HPDE6-E6E7 (cell line): ENCODE measurements around the gene SEMA5A.

Source experiments
- DNase-seq: peaks from one replicate; pipeline ENCODE4 v3.0.0; 2011; ENCODE audit warnings: missing footprints; ENCODE audit errors: extremely low spot score

The SEMA5A gene

DNA sequence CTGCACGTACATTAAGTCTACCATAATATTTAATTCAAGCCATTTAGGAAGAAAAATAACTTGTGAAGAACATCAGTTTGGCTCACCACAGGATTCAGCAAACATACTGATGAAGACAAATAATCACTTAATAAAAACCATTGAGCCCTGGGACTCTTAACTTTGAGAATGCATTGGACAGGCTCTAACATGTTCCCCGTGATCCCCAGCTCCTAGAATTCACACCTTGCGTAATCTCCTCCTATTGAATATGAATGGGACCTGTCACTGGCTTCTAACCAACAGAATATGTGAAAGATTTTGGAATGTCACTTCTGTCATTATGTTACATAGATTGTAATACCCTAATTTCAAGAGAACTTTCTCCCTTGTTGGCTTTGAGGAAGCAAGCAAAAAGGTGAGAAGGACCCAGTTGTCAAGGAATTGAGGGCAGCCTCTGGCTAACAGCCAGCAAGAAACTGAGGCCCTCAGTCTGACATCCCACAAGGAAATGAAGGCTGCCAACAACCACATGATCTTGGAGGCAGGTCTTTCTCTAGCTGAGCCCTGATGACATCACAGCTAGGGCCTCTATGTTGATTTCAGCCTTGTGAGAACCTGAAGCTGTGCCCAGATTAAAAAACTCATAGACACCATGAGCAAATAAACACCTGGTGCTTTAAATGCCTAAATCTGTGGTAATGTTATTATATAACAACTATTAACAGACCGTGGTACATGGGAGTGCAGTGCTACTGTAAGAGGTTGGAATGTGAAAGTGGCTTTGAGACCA, 433.2 kb downstream of the SEMA5A start:
- DNase-seq: peak; percentile 80

DNA sequence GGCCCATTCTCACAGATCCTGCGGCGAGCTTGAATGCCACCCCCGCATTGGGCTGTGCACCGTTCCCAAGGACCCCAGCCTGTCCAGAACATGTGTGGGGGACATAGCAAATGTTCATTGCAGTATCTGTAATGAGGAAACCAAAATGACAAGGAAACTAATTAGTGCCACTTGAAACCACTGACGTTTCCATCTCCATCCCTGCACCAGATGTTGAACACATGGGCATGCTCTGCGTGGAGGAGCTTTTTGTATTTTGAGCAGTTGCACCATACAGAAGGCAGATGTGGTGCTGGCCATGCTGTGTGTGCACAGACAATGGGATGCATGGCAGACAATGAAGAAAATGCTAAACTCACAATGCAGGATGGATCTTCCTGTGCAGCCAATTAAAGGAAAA, 437.7 kb downstream of the SEMA5A start:
- DNase-seq: no peak

DNA sequence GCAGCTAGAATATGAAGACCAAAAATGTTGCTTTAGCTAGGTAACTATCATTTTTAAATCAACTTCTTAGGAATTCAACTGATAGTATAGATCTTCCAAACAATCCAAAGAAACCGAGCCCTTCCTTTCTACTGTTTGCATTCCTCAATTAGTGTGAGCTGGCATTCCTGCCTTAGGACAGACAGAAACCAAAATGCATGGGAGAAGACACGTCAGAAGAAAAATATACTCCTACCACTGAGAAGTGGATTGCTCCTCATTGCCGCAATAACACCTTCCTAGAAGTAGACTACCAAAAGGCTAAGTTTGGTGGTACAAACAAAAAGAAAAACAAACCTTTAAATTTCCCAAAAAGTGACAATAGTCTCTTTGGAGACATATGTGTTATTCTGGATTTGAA, 440.0 kb downstream of the SEMA5A start:
- DNase-seq: no peak

DNA sequence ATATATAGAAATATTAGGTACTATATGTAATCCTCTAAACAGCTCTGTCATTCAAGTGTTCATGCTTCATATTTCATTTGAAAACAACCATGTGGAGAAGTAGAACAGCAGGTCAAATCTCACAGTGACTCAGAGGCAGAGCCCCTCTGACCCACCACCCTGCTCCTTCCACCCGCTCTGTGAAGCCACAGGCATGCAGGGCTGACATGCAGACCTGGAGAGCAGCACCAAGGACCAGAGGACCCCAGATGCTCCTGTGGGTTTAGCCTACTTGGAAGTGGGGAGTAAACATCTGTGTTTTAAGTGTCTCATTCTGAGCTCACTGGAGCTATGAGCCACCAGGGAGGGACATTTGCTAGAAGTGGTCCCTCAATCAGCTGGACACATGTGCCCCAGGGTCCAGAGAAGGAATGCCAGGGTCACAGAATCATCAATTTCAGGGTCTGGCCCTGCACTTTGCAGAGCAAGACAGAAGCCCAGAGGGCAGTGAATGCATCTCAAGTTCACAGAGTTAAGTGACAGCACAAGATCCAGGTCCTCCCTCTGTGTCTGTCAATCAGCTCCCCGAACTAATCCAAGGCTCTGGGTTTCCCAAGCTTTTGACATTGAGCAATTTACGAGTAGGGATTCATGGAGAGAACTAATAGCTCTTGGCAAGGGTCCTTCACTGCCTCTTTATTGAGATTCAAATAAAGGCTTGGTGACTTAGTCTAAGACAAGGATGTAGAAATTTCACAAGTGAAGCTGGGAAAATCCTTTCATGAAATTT, 441.1 kb downstream of the SEMA5A start:
- no peak for DNase-seq

DNA sequence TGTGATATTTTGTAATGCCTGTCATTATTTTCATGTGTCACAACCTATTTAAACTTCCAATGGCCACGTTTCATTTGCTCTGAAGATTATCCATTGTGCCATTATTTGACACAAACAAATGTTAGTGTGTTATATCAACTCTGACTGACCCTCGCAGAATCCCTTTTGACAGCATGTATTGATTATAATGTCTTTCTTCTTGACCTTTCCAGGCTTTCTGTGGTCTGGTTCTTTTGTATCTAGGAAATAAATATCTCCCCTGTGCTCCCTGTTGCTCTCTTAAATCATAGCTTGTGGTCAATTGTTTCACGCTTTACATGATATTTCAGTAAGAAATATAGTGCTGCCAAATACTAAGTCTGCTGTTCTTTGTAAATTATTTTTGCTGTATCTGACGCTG, 442.6 kb downstream of the SEMA5A start:
- no peak for DNase-seq

DNA sequence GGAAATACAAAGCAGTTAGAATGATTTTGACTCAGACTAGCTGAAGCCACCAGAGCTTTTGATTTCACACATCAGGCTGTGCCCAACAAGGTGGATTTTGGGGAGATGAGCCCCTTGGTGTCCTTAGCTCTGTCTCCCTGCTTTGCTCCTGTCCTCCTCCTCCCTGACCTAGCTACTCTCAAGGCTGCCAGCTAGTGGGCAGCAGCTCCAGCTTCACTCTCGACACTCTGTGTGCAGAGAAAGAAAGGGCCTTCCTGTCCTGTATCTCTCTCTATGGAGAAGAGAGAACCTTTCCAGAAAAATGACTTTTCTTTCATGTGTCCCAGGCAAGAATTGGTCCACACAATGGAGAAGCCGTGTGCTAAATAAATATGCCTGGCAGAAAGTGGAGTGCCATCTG, 446.2 kb downstream of the SEMA5A start:
- DNase-seq: no peak

DNA sequence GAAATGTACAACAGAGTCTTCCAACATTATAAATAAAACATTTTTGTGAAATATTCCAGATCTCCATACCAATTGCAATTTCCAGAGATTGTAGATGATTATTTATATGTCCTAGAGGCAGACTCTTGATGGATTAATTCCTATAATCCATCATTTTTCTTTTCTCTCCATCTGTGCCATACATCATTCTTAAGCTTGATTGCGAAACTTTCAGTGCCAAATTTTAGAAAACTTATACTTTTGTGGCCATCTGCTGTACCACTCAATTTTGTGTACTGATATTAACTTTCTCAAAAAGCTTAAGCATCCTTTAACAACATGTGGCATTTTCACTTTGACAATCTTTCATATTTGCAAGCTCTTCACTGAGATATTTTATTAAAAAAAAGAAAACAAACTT, 446.9 kb downstream of the SEMA5A start:
- no peak for DNase-seq

DNA sequence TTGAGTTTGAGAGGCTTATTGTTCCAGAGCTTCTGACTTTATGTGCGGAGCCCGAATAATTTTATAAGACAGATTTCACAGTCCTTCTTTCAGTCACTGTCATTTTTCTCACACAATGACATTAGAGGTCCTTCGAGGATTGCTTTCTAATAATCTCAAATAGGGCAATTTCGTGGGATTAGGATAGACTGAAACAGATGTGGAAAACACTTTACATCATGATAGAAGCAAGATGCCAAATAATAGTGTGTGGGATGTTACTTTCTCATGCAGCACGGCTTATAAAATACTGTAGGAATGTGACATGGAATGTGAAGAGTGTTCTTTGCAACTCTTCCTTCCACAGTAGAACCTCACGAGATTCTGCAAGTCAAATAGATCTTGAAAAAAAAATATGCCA, 451.3 kb downstream of the SEMA5A start:
- DNase-seq: no peak

DNA sequence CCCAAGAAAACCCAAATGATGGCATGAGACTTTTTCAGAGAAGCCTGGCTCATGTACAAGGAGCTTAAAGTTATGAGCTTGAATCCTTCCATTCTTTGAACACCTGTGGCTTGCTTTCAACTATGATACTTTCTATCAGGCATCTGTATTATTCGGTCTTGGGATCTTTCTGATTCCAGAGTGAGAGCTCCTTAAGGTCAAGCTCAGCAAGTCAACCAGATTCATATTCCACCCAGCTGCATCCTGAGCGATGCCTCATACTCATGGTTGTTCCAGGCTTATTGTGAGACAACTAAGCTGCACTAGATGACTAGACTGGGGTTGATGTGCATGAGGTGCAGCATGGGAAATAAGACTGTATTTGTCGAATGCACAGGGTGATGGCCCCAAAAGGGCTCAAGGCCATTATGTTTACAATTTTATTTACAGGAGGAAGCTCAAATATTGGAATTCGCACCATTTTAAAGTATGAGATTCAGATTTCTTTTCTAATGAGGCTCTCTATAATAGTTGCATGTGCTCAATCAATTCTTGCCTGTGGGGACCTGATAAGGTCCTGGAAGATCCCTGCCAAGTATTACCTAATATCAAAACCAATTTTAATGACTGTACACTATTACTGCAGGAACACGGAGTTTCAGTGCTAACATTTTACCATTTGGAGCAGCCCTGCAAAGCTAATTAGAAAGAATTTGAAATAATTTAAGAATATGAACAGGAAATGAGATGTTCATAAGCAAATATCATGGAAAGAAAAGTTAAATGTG, 453.8 kb downstream of the SEMA5A start:
- DNase-seq: no peak

DNA sequence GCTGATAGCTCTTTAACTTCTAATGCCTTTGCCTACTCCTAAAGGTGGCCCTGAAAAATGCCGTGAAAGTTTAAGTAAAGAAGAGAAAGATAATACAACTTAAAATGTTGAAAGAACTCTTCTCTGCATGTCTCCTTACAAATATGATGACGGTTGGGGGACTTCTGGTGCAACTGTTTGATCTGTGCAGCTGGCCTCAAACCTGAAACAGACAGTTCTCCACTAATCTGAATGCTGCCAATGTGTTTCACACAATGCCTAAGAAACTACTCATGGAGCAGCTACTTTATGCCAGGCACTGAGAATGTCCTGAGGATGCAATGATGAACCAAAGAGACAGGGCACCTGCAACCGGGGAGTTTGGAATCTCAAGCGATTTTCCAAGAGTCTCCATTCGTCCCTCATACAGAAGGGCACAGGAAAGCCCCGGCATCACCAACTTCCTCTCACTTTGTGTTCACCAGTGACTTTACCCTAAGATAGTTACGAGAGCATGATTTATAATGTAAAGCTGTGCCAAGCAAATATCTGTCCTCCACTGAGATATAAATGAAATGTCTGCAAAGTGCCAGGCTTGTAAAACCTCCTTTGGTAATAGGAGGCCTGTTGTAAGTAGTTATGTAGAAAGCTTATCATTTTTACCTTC, 455.4 kb downstream of the SEMA5A start:
- no peak for DNase-seq

DNA sequence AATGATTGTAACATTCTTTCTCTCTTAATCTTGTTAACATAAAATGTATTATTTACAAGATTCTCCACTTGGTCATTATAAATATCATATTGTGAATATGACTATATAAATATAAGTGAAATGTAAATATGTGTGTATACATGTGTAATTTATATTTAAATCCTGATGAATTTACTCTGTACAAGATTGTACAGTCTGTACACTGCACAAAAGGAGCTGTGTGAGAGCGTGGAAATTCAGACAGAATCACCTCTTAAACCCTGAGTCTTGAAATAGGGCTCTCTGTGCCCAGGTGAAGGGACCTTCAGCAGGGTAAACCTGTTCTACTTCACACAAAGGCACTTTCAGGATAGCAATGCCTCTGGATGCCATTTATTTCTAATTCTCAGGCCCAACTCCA, 456.0 kb downstream of the SEMA5A start:
- no peak for DNase-seq

DNA sequence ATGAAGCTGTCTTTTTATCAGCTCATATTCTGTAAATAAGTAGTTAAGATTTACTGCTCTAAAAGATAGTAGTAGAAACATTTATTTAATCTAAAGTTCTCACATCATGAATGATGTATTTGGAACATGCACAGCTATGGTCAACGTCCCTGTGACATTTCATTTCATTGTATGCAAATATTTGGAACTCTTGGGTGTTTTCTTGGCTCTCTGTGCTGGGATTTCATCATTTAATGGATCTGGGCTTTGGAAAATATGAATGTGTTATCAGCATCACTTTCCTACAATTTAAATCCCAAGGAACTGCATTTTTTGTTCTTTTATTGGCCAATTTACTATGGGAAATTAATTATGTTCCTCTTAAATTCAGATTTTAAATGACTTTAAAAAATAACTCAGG, 462.9 kb downstream of the SEMA5A start:
- no peak for DNase-seq

DNA sequence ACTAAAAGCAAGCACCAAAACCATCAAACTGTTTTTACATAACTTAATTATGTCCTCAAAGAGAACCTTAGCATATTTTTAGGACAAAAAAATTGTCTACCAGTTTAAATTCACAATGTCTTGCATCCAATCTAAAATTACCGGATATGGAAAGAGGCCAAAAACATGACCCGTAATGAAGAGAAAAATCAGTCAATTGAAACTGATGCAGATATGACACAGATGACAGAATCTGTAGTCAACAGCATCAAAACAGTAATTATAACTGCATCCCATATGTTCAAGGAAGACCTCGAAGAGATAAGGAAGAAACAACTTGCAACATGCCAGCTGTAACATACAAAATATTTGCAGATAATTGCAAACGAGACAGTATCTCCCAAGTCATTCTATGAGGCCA, 473.2 kb downstream of the SEMA5A start:
- no peak for DNase-seq

DNA sequence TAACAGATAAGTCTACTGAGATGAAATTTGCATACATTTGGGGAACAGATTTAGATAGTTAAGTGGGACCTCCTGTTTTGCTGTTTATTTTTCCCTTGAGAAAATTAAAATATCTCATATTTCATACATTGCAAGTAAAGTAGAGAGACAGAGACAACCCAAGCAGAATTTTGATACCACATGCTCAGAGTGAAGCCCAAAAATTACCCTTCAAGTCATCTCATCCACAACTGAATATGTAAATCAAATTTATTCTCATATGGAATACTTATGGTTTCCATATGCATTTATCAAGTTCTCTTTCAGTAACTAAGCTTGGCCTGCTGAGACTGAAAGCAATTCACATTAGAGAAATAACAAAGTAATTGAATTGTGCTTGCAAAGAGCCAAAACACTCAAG, 474.4 kb downstream of the SEMA5A start:
- DNase-seq: no peak

DNA sequence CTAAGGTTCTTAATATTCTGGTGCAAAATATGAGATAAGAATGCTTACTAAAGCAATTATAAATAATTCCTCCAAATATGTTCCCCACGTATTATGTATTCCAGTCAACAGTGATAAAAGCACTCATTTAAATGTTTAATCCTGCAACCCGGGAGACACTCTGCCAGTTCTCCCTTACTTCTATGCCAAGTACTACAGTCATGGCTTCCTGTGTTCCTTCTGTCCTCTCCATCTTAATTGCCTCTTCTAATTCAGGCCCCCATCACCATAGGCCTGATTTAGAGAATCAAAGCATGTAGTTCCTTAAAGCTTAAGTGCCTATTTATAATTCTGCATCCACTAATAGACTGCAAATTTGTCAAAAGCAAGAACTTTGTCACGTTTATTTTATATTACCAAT, 474.8 kb downstream of the SEMA5A start:
- DNase-seq: no peak

DNA sequence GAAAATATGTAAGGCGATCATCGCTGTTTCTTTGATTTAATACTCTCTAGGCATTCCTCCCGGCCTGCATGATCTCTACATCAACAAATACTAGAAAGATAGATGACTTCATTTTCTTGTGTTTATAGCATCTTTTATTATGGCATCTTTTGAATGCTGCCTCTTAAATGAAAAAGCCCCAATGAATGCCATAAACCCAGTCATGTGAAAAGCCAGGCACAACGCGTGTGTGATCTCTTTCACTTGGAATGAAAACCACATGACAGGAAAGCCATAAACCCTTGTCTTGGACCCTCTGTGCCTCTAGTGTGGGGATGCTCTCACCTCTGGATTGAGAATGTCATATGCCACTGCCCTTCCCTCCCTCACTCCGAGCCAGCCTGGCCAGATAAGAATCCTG, 476.2 kb downstream of the SEMA5A start:
- DNase-seq: no peak

DNA sequence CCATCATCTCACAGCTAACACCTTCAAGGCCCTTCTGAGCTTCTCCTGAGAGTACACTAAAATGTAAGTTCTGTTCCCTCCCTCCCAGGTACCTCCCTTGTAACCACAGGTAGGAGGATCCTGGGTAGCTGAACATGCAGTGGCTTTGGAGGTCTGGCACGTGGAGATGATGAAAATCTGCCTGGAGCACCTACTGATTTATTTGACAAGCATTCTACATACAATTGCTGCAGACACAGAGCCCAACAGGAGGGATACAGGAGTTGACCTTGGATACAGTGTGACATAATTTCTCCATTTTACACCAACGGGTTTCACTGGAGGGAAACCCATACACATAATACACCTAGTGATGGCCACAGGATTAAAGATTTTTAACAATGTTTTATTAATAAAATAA, 478.7 kb downstream of the SEMA5A start:
- no peak for DNase-seq

DNA sequence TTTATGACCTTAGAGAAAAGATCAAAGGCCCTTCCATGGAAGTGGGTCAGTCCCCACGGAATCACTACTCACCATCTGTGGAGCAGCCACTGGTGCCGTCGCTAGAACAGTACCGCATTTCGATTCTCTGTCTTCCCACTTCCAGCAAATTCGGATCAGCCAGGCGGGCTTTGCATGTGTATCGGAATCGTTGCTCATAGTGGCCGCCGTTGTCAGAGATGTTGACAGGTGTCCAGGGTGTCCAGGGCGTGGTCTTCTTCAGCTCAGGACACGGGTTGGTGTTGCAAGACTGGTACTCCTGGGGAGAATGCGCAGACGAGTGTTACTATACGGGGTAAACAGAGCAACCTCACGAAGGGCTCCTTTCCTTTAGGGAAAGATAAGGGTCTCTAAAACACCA, 479.5 kb downstream of the SEMA5A start:
- no peak for DNase-seq

DNA sequence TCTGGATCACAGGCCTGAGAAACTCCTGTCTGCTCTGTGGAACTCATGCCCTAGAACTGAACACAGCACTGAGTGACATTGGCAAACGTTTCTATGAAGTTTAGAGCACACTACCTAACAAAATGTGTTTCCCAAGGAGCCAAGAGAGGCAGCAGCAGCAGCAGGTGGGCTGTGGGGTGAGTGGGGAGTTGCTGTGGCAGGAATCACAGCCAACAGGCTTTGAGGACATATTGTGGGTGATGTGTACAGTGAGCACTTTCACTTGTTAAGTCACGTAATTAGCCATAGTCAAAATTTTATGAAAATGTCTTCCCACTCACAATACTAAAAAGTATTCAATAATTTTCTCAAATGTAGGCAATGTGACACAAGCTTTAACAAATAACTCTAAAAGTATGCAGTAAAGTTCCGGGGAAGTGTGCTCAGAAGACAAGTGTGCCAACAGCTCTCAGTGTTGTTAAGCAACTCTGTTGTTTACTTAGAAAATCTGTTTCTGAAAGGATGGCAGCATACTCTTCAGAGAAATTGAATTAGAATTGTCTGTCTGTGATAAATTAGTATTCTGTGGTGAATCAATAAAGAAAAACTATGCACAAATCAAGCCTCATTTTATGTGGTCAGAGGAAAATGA, 482.1 kb downstream of the SEMA5A start:
- no peak for DNase-seq

DNA sequence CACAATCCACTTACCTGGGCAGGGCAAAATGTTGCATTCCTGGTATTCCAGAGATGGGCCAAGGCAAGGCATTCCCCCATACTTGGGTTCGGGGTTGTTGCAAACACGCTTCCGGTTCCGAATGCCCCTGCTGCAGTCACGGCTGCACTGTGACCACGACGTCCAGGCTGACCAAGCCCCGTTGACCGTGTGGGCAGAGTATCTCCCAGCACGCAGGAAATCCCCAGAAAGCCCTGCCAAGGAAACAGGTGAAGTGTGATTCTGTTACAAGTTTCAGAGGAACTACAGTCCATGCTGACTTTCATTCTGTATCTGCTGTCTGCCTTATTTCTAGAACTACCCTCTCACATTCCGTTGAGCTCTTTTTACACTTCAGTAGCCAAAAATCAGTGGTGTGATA, 483.0 kb downstream of the SEMA5A start:
- no peak for DNase-seq

DNA sequence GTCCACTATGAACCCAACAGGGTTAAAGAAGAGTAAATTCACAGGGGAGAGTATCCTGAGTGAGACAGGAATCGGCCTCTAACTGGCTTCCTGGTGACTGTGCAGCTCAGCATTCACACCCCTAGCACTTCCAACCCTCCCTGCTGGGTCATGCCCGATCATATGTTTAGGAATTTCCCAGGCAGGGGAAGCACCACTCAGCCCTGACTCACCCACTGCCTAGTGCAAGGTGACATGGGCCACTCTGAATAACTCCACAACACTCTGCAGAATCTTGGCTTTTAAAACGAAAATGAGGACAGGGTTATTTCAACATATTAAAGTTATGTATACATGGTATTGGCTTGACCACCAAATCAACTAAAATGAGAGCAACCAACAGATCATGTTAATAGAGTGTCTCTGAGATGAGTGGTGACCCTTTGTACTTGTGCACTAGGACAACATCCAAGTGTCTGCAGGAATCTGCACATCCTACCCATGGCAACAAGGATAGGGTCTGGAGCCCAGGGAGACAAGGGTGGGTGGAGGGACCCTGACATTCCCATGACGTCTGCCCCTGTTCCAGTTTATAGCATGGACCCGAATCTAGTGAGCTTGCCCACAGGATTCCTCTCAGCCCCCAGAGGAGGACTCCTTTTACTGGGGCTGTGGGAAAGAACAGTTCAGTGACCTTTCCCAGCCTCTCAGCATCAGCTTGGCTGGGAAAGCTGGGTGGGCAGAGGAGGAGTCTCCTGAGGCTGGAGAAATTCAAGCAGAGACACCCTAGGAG, 485.8 kb downstream of the SEMA5A start:
- peak; percentile 97 for DNase-seq
